Measurements from ENCODE around the gene KIRREL2.
"Not testable (repeated sequence)": the region's sequence is repeated elsewhere in the genome, so short reads cannot be mapped to it uniquely, and the experiment has no call there.

KIRREL2 gene

DNA sequence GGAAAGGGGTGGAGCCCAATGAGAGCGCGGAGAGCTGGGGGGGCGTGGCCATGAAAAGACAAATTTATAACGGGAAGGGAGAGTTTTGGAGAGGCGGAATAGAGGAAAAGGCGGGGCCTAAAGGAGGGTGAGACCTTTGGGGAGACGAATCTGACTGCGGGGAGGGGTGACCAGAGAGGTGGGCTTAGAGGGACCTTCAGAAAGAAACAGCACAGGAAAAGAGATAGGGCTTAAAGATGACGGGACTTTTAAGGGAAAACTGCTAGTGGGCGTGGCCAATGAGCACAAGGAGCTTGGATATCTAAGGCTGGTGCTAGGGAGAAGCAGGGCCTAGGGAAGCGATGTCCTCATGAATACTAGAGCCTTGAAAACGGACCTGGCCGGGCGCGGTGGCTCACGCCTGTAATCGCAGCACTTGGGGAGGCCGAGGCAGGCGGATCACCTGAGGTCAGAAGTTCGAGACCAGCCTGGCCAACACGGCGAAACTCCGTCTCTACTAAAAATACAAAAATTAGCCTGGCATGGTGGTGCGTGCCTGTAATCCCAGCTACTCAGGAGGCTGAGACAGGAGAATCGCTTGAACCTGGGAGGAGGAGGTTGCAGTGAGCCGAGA is 13.5 kb downstream of the KIRREL2 start:
- not testable (repeated sequence) for DNase-seq

DNA sequence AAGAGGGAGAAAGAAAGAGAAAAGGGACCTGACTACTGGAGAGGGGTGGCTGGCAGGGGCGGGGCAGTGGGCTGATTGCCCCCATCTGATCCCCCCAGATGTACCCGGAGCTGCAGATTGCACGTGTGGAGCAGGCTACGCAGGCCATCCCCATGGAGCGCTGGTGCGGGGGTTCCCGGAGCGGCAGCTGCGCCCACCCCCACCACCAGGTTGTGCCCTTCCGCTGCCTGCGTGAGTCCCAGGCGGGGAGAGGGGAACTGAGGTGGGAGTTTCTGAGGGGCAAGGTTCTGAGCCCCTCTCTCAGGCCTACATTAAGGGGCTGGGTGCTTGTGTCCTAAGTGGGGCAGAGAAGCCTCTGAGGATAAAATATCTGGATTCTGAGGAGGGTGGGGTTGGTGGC is 14.1 kb downstream of the KIRREL2 start:
- no peak for DNase-seq

DNA sequence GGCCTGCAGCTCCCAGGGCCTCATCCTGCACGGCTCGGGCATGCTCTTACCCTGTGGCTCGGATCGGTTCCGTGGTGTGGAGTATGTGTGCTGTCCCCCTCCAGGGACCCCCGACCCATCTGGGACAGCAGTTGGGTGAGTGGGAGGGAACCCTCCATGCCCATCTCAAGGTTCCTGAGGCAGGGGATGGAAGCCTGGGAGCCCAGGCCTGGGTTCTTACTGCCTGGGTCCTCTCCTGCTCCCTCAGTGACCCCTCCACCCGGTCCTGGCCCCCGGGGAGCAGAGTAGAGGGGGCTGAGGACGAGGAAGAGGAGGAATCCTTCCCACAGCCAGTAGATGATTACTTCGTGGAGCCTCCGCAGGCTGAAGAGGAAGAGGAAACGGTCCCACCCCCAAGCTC is 14.9 kb downstream of the KIRREL2 start:
- DNase-seq: no peak

DNA sequence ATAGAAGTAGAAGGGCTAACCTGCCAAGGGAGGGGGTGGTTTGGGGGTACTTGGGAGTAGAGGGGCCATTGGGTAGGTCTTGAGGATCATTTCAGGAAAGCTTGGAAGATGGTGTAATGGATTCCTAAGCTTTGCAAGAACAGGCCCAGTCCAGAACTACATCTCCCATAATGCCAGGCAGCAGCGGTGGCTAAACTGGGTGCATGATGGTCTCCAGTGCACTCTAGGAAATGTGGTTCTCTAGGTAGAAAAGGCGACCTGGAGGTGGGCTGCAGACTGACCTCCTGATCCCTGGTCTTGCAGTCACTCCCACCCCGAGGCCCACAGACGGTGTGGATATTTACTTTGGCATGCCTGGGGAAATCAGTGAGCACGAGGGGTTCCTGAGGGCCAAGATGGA is 15.5 kb downstream of the KIRREL2 start:
- DNase-seq: no peak

DNA sequence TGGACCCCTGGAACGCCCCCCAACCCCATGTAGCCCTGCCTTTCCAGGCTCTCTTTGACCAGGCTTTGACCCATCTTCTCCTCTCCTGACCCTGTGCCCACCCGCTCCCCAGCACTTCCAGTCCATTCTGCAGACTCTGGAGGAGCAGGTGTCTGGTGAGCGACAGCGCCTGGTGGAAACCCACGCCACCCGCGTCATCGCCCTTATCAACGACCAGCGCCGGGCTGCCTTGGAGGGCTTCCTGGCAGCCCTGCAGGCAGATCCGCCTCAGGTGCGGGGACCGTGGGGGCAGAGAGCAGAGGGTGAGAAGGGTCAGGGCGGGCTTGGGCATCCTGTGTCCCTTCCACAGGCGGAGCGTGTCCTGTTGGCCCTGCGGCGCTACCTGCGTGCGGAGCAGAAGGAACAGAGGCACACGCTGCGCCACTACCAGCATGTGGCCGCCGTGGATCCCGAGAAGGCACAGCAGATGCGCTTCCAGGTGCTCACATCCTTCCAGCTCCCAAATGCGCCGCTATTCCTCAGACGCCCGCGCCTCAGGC is 17.8 kb downstream of the KIRREL2 start:
- no peak for DNase-seq

DNA sequence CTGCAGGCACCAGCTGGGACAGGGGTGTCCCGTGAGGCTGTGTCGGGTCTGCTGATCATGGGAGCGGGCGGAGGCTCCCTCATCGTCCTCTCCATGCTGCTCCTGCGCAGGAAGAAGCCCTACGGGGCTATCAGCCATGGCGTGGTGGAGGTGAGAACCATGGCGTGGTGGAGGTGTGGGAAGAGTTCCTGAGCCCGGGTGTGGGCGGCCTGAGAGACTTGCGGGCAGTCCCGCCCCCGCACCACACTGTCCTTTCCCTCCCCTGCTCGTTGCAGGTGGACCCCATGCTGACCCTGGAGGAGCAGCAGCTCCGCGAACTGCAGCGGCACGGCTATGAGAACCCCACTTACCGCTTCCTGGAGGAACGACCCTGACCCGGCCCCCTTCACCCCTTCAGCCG is 22.4 kb downstream of the KIRREL2 start:
- no peak for DNase-seq

DNA sequence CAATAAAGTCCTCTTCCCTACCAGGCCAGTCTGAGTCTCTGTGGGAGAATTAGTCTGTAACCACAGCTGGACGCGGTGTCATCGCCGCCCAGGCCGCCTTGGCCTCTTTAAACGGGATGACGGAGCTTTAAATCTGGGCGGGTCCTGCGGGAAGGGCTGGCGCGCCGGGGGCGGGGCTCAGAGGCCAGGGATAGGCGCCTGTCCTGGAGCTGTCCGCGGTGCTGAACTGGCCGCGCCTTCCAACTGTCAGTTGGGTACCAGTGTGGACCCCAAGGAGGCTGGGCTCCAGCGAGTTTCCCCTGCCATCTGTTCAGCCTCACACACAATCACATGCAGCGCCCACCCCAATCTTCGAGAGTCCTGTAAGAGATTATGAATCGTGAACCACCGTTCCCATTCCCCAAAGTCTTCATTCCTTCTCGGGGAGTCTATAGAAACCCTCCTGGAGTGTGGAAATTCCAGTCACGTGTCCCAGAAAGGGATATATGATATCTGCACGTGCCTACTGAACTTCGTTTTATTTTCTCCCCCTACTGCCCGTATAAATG is 23.1 kb downstream of the KIRREL2 start:
- DNase-seq: peak; percentile 78

DNA sequence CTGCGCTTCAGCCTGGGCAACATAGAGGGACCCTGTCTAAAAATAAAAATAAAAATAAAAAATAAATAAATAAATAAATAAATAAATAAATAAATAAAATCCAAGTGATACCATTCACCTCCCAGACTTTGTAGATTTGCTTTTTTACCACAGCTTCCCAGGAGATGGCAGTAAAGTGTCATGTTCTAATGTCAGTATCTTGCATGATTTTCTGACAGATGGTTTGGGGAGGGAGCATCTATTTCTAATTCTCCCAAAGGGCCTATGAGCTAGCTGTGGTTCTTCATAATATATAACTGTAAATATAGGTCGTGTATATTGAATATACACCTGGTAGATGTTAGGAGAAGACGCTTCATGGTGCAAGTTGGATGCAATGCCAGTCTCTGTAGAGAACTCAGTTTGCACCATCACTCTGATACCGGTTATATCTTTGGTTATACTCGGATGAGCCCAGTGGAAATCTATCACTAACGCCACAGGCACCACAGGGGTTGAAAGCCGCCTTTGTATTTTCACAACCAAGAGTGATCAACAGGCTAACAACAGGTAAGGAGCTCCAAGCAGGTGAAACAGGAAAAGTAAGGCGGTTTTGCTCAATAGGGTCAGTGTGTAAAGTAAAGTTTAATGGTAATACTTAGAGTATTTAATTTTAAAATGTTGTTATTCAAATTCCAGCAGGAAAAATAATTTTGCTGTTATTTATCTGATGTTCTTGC is 25.6 kb downstream of the KIRREL2 start:
- no peak for DNase-seq

DNA sequence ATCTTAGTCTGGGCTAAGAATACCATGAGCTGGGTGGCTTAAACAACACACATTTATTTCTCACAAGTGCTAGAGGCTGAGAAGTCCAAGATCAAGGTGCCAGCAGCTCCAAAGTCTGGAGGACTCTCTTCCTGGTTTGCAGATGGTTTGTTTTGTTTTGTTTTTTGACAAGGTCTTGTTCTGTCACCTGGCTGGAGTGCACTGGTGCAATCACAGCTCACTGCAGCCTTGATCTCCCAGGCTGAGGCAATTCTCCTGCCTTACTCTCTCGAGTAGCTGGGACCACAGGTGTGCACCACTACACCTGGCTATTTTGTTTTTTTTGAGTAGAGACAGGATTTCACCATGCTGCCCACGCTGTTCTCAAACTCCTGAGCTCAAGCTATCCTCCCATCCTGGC is 27.2 kb downstream of the KIRREL2 start:
- no peak for DNase-seq

DNA sequence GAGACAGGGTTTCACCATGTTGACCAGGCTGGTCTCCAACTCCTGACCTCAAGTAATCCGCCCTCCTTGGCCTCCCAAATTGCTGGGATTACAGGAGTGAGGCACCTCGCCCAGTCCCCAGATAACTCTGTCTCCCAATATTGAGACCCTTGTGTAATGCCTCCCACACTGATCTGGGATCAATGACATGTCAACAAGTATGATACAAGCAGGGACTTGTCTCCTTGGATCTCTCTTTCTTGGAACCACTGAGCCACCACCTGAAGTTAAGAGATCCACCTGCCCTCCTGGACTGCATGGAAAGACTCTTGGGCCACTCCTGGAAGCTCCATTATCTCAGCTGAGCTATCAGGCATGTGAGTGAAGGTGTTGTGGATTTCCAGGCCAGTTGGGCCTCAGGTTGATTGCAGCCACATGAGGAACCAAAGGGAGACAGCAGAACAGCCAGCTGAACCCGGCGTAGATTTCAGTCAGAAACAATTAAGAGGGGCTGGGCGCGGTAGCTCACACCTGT is 28.6 kb downstream of the KIRREL2 start:
- DNase-seq: no peak

DNA sequence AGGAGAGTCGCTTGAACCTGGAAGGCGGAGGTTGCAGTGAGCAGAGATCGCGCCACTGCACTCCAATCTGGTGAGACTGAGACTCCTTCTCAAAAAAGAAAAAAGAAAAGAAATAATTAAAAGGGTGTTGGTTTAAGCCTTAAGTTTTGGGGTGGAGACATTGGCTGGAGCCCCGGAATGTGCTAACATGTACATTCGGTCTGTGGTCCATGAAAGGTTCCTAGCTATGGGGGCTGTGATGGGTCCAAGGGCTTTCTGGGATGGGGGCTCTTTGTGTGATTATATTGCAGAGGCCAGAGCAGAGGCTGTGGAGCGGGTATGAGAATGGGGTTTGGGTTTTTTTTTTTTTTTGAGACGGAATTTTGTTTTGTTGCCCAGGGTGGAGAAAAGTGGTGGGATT is 29.2 kb downstream of the KIRREL2 start:
- no peak for DNase-seq

DNA sequence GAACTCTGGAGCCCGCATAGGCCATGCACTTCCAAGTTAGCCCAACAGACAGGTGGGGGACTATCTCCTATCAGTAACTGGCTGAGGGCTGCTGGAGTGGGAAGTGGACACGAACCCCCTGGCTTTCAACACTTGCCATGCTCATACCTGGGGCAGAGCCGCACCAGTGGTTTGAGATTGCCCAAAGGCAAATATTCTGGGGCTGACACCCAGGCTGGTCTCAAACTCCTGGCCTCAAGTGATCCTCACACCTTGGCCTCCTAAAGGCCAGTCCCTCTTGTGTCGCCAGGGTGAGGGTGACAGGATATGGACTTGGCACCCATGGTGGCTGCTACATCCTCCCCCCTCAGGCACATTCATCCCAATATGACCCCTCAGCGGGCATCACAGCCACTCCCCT is 30.5 kb downstream of the KIRREL2 start:
- DNase-seq: no peak

DNA sequence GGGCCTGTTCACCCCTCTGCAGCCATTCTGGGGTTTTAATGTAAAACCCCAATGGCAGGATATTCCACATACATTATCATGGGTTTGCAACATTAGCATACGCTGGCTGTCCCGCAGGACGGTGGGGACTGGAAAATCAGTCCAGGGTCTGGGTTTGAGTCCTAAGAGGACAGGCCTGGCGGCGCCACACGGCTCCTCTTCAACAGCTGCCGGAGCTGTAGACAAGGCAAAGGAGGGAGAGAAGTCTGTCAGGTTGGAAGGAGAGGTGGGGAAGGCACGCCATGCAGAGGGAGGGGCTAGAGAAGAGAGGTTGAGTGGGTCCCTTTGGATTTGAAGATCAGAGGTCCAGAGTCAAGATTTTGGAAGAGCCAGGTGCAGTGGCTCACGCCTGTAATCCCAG is 31.7 kb downstream of the KIRREL2 start:
- no peak for DNase-seq

DNA sequence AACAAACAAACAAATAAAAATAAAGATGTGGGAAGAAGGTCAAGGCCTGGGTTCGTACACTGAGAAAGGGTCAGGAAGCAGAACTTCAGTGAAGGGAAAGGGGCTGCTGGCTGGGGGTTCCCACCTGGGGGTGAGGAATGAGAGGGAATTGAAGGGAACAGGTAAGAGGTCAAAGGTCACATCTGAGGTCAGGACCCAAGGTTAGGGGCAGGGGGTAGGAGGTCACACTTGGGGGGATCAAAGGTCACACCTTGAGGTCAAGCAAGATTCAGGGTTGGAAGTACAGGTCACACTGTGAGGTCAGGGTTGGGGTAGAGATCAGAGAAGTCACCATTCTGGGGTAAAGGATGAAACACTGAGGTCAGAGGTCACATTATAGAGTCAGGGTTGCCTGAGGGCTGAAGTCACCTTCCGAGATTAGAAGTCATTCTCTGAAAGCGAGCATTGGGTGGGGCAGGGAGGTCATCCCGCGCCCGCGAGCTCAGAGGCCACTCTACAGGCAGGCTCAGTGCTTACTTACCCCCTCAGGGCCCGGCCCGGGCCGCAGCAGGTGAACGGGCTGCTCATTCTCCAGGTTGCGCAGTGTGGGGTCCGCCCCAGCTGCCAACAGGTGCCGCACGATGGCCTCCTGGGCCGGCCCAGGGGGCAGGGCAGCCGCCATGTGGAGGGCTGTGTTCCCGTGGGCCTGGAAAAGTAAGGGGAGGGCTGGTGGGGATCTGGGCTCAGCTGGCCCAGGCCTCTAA is 32.8 kb downstream of the KIRREL2 start:
- DNase-seq: no peak

DNA sequence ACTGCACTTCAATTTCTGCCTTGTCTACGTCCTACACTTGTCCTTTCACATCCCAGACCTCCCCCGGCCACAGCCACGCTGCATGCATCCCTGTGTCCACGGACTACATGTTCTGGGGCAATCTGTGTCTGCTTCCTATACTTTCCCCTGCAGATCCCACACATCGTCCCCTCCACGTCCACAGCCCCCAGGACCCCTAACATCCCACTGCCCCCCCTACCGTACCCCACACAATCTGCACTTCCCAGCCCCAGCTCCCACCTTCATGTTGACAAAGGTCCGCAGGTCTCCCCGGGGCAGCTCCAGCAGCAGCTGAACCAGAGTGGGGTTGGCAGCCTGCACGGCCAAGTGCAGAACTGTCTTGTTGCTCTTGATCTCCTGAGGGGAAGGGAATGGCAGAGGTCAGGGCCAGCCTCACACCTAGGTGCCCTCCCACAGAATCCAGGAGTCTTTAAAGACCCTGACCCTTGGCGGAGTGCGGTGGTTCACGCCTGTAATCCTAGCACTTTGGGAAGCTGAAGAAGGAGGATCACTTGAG is 33.5 kb downstream of the KIRREL2 start:
- DNase-seq: no peak

DNA sequence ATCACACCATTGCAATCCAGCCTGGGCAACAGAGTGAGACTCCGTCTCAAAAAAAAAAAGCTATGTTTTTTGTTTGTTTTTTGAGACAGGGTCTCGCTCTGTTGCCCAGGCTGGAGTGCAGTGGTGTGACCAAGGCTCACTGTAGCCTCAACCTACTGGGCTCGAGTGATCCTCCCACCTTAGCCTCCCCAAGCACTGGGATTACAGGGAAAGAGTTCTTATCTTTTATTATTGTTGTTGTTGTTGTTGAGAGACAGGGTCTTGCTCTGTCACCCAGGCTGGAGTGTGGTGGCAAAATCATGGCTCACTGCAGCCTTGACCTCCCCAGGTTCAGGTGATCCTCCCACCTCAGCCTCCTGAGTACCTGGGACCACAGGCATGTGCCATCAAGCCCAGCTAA is 35.1 kb downstream of the KIRREL2 start:
- not testable (repeated sequence) for DNase-seq

DNA sequence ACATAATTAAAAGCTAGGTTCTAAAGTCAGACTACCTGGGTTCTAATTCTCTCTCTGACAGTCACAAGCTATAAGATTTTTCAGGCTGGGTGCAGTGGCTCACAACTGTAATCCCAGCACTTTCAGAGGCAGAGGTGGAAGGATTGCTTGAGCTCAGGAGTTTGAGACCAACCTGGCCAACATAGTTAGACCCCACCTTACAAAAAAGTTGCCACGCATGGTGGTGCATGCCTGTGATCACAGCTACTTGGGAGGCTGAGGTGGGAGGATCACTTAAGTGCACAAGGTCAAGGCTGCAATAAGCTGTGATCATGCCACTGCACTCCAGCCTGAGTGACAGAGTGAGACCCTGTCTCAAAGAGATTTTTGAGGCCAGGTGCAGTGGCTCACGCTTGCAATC is 37.6 kb downstream of the KIRREL2 start:
- no peak for DNase-seq

DNA sequence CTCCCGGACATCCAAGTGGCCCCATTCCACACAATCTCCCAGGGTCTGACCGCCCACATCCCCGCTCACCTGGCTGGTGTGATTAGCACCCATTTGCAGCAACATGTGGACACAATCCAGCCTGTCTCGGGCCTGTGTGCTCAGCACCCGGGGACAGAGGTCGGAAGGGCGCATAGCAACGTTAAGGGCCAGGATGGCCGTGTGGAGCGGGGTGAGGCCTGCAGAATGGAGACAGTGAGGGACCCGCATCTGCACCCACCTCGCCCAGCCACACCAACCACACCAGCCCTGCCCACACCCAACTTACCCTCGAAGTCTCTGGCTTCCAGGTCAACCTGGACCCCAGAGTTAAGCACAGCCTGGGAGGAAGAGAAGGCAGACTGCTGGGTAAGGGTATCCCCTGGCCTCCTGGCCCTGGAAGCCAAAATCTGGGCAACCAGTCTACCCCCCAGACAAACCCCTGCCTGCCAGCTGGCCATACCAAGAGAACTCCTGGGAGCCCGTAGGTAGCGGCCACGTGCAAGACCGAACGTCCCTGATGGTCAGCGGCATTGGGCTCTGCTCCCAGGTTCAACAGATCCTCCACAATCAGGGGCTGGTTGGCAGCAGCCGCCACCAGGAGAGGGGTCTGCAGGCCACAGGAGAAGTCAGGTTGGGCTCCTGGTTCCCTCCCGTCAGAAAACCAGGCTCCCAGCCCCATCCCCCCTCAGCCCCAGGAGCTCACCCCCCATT is 39.4 kb downstream of the KIRREL2 start:
- DNase-seq: no peak

DNA sequence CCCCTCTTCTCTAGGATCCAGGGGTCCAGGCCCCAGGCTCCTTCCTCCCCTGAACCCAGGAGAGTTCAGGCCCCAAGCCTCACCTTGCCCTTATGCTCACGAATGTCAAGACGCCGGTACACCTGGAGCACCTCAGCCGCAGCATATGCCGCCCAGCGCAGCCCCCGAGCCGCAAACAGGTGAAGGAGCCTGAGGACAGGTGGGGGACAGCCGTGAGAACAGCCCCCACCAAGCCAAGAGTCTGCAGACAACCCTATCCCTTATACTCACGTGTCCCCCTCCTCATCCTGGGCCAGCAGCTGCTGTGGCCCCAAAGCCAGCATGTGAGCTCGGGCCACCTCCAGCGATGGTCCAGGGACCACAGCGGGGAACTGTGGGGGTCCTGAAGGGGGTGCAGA is 39.9 kb downstream of the KIRREL2 start:
- DNase-seq: no peak

DNA sequence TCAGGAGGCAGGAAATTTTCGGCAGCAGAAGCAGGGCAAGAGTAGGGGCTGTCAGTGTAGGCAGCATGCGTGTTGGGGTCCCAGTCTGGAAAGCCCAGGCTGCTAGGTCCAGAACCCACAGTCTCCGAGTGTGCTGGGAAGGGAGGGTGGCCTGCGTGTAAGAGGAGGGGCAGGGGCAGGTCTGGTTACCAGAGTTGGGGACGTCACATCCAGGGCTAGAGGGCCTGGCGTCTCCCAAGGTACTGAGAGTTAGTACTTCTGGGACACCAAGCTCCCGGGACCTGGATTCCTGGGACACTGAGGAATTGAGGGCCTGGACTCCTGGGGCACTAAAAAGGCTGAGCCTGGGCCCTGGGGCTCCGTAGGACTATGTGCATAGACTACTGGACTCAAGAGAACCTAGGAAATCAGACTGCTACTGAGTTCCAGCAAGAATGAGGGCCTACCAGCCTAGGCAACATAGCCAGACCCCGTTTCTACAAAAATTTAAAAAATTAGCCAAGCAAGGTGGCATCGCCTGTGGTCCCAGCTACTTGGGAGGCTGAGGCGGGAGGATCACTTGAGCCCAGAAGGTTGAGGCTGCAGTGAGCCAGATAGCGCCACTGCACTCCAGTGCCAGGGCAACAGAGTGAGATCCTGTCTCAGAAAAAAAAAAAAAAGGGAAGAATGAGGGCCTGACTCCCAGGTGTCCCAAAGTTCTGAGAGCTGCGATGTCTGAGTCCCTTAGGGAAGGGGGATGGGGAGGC is 41.2 kb downstream of the KIRREL2 start:
- no peak for DNase-seq

DNA sequence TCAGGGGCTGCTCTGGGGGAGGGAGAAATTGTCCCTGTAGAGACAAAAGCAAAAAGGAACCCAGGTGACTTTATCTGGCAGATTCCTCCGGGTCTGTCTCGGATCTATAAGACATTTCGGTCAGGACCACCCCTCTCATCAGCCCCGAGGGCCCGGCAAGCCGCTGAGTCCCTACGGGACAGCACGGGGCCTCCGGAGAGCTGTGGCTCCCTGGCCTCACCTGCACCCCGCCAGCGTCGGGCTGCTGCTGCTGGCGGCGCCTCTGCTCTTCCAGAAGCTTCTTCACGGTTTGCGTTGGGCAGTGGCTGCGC is 41.7 kb downstream of the KIRREL2 start:
- DNase-seq: no peak
